DLD1 (cell line): ENCODE results near the gene PCGF2.
"Not testable (repeated sequence)": the region's sequence is repeated elsewhere in the genome, so short reads cannot be mapped to it uniquely, and the experiment has no call there.

ENCODE experiments used
- in situ Hi-C: cut with HindIII; loops from 2 replicates; pipeline ENCODE4 v1.10.0; 2017; ENCODE audit warnings: low sequenced_read_pairs

The PCGF2 gene

GRCh38 chr17:38738007-38738662, 10.0 kb downstream of the PCGF2 start:
- in situ Hi-C loops: no loop called here

GRCh38 chr17:38735161-38735997, 12.8 kb downstream of the PCGF2 start:
- in situ Hi-C loops: no loop called here

DNA sequence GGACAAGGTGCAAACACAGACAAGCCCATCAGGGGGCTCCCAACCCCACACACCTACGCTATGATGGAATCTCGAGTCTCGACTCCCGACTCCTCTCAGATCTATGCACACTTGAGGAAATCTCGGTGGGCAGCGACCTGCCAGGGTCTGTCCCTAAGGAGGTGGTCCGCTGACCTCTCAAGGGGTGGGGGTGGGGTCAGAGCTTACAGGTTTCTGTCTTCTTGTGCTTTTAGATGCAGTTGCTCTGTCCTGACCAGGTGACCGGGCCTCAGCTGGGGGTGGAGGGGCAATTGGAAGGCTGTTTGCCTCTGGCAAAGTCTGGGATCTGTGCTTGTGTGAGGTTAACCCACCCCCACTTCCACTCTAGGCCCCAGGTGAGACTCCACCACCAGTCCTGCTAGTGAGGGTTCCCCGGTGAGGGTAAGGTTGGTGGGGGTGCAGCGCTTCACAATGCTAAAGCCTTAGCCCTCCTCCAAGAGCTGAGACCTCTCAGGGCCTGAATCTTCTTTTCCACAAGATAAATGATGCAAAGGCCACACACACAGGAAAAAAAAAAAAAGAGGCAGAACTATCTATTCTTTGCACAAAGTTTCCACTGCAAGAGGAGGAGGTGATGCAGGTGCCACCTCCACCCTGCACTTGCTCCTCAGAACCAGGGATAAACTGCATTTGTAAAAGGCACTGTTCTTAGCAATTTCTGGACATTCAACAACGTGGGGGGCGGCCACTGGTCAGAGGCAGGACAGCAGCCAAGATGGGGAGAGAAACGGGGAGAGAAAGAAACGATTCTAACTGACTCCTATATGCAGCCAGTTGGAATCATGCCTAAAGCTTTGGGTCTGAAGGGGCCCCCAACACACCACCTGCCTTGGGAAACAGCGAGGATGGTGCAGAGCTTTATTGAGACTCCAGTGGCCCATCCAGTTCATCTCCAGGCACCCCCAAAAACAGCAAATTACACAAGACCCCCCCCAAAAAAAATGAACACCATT, 13.9 kb downstream of the PCGF2 start:
- in situ Hi-C loops: no loop called here

GRCh38 chr17:38733282-38733981, 14.7 kb downstream of the PCGF2 start:
- in situ Hi-C loops: no loop called here

DNA sequence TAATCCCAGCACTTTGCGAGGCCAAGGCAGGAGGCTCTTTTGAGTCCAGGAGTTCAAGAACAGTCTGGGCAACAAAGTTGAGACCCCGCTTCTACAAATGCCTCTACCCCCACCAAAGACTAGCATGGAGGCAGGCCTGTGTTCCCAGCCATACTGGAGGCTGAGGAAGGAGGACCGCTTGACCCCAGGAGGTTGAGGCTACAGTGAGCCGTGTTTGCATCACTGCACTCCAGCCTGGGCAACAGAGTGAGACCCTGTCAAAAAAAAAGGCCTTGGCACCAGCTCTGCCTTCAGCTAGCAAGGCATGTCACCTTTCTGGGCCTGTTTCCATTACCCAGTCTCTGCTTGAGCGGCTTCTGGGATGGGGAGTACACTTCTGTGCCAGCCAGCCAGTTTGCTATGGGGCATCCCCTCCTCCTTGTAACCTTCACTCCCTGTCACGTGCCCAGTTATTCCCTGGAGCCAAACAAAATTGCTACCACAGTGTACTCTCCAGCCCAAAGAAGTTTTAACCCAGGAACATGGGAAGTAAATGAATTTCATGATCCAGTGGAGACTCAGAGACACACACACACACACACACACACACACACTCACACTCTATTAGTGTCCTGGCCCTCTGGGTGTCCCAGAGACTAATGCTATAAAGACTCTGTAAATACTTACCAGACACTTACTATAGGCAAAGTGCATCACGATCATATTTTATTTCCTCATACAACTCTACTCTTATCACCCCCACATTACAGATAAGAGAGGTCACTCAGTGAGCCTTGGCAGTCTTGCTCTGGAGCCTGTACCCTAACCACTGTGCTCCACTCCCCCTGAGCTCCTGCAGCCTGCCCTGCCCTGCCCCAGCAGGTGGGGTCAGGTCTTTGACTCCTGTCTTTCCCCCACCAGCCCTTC, 15.5 kb downstream of the PCGF2 start:
- in situ Hi-C loops: no loop called here

DNA sequence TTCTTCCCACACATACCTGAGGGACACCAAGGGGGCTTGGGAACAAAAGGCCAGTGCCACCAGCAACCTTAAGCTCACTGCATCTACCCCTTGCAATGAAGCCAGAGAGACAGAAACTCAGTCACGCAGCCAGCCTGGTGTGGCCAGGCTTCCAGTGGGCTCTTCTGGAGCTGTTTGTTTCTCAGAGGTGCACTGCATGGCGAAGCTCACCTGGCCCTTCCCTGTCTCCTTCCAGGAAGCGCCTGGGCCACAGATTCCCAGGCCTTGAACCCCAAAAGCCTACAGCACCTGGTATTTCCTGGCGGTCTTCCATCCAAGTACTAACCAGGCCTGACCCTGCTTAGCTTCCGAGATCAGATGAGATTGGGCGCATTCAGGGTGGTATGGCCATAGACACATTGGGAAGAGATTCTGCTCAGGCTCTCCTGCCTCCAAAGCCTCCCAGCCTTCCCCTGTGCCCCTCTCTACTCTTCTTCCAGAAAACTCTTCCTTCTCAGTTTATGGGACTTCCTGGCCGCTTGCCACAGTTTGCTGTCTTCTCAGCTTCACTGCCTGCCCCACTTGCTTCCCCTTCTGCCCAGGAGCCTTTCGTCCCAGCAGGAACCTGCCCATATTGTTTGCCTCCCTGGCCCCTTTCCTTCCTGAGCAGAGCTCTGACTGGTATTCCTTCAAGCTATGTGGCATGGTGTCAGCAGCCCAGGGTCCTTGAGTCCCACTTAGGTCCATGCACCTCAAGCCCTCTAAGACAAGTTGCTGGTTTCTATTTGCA, 16.4 kb downstream of the PCGF2 start:
- in situ Hi-C loops: no loop called here

- in situ Hi-C loops: no loop called here
Measured at GRCh38 chr17:38730526-38731379, 17.4 kb downstream of the PCGF2 start.

DNA sequence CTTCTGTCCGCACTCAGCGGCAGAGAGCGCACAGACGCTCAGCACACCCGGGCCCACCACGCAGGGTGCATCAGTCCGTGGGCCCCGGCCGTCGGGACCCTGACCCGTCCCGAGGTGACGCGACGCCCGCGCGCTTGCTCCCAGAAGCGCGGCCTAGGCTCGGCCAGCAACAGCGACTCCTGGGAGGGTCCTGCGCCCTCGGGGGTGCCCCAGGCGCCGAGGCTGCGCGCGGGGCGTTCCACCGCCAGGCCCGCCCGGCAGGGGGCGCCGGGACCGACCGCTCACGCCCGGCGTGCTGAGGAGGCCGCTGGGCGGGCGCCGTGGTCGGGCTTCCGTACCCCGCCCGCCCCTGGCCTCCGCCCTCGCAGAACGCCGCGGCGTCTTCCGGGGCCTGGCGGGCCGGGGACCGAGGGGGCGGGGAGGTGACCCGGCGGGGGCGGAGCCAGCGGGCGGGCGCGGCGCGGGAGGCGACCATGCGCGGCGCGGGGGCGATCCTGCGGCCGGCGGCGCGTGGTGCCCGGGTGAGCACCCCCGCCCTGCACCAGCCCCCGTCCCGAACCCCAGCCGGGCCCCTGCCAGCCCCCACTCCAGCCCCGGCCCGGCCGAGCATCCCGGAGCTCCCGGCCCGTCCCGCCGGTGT, 18.1 kb downstream of the PCGF2 start, which contains the start of gene CISD3:
Gene CISD3, plus strand, starts transcription at position 456 of the 640 bp plus-strand sequence. Its CDS starts 18 bp downstream, at position 474.
- in situ Hi-C loops: no loop called here

DNA sequence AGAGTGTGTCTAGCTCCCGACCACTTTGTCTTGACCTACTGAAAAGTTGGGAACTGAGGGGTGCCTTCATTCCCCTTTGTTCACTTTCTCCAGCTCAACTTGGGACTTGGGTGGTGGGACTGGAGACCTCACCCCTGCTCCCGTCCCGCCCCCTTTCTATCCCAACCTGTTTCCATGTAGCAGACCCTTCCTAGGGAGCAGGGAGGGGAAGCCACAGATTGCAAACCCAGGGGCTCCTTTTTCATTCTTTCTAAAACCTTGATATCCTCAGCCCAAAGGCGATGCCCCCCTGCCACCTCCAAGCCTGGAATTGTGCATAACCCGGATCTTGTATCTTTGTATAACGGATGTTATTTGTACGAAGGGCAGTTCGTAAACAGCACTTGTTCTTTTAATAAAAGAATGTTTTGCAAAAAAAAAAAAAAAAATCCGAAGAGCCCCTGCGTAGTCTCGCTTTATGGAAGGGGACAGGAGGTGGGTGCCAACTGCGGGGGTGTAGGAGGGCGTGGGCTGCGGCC, 18.7 kb downstream of the PCGF2 start:
- in situ Hi-C loops: no loop called here

DNA sequence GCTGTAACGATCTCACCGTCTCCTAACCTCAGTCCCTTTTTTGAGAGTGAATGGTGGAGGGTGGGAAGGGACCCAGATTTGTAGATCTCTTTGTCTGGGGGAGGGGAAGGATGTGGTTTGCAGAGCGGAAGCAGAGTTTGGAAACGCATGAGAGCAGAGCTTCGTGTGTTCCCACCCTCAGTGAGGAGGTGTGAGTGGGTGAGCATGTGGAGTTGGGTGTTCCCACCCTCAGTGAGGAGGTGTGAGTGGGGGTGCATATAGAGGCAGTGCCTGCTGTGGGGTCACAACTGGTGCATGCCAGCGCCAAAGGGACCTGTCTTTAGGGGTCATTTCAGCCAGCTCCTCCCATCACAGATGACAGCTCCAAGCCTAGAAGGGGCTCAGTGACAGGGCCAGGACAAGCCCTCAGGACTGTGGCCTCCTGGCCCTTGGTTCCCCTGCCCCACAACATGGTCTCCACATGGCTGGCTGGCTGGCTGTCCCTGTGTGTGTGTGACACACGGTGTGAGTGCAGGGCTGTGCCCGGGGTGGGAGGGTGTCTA, 19.8 kb downstream of the PCGF2 start:
- in situ Hi-C loops: no loop called here

GRCh38 chr17:38727736-38728135, 20.4 kb downstream of the PCGF2 start:
- in situ Hi-C loops: no loop called here

- in situ Hi-C loops: not testable (repeated sequence)
Measured at GRCh38 chr17:38726145-38726544, 22.0 kb downstream of the PCGF2 start.

DNA sequence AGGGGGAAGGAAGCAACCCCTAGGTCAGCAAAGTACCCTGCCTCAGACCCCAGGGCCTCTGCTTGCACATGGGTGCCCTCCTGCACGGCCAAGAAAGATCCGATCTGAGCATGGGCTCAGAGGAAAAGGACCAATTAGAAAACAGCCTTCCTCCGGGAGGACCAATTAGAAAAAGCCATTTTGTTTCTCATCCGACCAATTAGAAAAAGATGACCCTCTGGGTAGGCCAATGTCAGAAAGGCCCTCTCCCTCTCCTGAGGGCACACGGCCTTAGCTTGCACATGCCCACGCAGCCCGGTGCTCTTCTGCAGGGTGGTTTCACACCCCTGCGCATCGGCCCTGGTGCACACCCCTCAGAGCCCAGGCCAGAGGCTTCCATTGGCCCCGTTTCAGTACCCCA, 23.1 kb downstream of the PCGF2 start:
- in situ Hi-C loops: no loop called here

DNA sequence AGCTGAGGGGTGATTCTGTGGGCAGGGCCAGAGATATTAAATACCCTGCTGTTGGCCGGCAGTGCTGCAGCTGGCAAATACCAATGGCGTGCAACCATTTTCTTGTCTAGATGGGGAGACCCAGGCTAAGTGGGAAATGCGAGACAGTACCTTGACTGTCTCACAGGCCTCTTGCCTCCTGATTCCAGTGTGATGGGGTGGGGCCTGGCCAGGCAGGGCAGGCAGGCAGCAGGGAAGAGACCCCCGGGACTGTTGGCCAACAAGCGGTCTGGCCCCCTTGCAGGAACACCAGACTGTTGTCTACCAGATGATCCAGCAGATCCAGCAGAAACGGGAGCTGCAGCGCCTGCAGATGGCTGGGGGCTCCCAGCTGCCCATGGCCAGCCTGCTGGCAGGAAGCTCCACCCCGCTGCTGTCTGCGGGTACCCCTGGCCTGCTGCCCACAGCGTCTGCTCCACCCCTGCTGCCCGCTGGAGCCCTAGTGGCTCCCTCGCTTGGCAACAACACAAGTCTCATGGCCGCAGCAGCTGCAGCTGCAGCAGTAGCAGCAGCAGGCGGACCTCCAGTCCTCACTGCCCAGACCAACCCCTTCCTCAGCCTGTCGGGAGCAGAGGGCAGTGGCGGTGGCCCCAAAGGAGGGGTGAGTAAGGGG, 23.7 kb downstream of the PCGF2 start:
- in situ Hi-C loops: no loop called here

- in situ Hi-C loops: no loop called here
Measured at GRCh38 chr17:38721802-38722201, 26.3 kb downstream of the PCGF2 start.

- in situ Hi-C loops: no loop called here
Measured at GRCh38 chr17:38720941-38721340, 27.2 kb downstream of the PCGF2 start.
